ENCODE results near the gene ABHD4.

DNA sequence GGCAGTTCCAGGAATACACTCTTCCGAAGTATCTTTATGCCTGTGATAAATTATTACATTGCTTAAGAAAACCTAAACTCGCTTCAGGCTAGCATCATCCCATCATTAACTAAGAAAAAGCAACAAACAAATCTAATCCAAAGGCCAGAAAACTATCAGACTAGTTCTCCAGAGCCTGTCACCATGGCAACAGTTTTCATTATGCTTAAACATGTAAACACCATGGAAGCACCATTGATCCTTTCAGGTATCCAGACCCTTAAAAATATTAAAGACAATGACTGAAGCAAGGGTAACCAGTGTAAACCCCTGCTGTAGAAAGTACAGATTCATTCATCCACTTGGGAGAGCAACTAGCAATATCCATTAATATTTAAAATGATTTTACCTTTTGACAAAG lies 18.9 kb upstream of the ABHD4 start:
- TF ChIP-seq, protein P1, sequence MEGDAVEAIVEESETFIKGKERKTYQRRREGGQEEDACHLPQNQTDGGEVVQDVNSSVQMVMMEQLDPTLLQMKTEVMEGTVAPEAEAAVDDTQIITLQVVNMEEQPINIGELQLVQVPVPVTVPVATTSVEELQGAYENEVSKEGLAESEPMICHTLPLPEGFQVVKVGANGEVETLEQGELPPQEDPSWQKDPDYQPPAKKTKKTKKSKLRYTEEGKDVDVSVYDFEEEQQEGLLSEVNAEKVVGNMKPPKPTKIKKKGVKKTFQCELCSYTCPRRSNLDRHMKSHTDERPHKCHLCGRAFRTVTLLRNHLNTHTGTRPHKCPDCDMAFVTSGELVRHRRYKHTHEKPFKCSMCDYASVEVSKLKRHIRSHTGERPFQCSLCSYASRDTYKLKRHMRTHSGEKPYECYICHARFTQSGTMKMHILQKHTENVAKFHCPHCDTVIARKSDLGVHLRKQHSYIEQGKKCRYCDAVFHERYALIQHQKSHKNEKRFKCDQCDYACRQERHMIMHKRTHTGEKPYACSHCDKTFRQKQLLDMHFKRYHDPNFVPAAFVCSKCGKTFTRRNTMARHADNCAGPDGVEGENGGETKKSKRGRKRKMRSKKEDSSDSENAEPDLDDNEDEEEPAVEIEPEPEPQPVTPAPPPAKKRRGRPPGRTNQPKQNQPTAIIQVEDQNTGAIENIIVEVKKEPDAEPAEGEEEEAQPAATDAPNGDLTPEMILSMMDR (conservative IDR thresholded peaks at IDR 0.05; ENCODE audit: low read length), result no peak
- no peak for TF ChIP-seq EZH2phosphoT487 (IDR thresholded peaks at IDR 0.05; ENCODE audit: borderline replicate concordance)
